ENCODE measurements around the gene MAP1B.
A peak's percentile ranks its signal among the peaks of the same experiment; 100 is the strongest.

The MAP1B gene

GRCh38 chr5:72096602-72097188 is 10.6 kb upstream of the MAP1B start:
- 72% methylated on average over 6 of the region's 6 CpGs for WGBS
- no peaks in the 10 kb centered on the region; the same call in 1 of the 2 replicates for H3K4me1 ChIP-seq (ENCODE audit: insufficient read depth, low read length)
- H3K36me3 ChIP-seq (ENCODE audit: insufficient read depth, low read length) = no peaks in the 10 kb centered on the region
- no peaks in the 10 kb centered on the region for H3K27me3 ChIP-seq (ENCODE audit: insufficient read depth, low read length)
- no peak overlapping the region for H3K9ac ChIP-seq (ENCODE audit: low read depth, low read length)
- H3K4me3 ChIP-seq (ENCODE audit: low read length) = no peak overlapping the region
- no peaks in the 10 kb centered on the region for H3K9me3 ChIP-seq (ENCODE audit: insufficient read depth, low read depth, low read length)
- no peak overlapping the region for H3K27ac ChIP-seq (ENCODE audit: low read depth, low read length)

- peaks cover 6% of the 10 kb centered on the region; the same call in 1 of the 2 replicates for H3K4me1 ChIP-seq (ENCODE audit: insufficient read depth, low read length)
- no peak overlapping the region for H3K27ac ChIP-seq (ENCODE audit: low read depth, low read length)
- no CpG with 5 or more reads among the region's 1 CpG for WGBS
- no peaks in the 10 kb centered on the region for H3K36me3 ChIP-seq (ENCODE audit: insufficient read depth, low read length)
- H3K9ac ChIP-seq (ENCODE audit: low read depth, low read length) = no peak overlapping the region
- no peaks in the 10 kb centered on the region for H3K27me3 ChIP-seq (ENCODE audit: insufficient read depth, low read length)
- H3K4me3 ChIP-seq (ENCODE audit: low read length) = no peak overlapping the region
- H3K9me3 ChIP-seq (ENCODE audit: insufficient read depth, low read depth, low read length) = peaks cover 5% of the 10 kb centered on the region; the same call in 1 of the 2 replicates
Observed at GRCh38 chr5:72101828-72102227, 5.4 kb upstream of the MAP1B start.

GRCh38 chr5:72106817-72107130 is 501 bp upstream of the MAP1B start:
- Histone ChIP-seq H3K27ac (ENCODE audit: low read depth, low read length) (peak overlapping the region; percentile 81), H3K4me3 (ENCODE audit: low read length) (peak overlapping the region; percentile 89), H3K4me1 (ENCODE audit: insufficient read depth, low read length) (peaks cover 28% of the 10 kb centered on the region), H3K9me3 (ENCODE audit: insufficient read depth, low read depth, low read length) (peaks cover 5% of the 10 kb centered on the region; the same call in 1 of the 2 replicates), H3K9ac (ENCODE audit: low read depth, low read length) (peak overlapping the region; percentile 67), H3K36me3 (ENCODE audit: insufficient read depth, low read length) (peaks cover 14% of the 10 kb centered on the region; the same call in 1 of the 2 replicates), H3K27me3 (ENCODE audit: insufficient read depth, low read length) (no peaks in the 10 kb centered on the region)
- WGBS = 9% methylated on average over 10 of the region's 11 CpGs

GRCh38 chr5:72107901-72108201 is 576 bp downstream of the MAP1B start:
- Histone ChIP-seq H3K4me1 (ENCODE audit: insufficient read depth, low read length) (peaks cover 38% of the 10 kb centered on the region), H3K9me3 (ENCODE audit: insufficient read depth, low read depth, low read length) (peaks cover 5% of the 10 kb centered on the region; the same call in 1 of the 2 replicates), H3K36me3 (ENCODE audit: insufficient read depth, low read length) (peaks cover 15% of the 10 kb centered on the region; the same call in 1 of the 2 replicates), H3K4me3 (ENCODE audit: low read length) (peak overlapping the region; percentile 89), H3K27ac (ENCODE audit: low read depth, low read length) (peak overlapping the region; percentile 85), H3K27me3 (ENCODE audit: insufficient read depth, low read length) (no peaks in the 10 kb centered on the region), H3K9ac (ENCODE audit: low read depth, low read length) (peak overlapping the region; percentile 80)
- WGBS = 0% methylated on average over 11 of the region's 11 CpGs

GRCh38 chr5:72108202-72109061 is 1.2 kb downstream of the MAP1B start:
- H3K4me1 ChIP-seq (ENCODE audit: insufficient read depth, low read length) = peaks cover 39% of the 10 kb centered on the region
- peak overlapping the region; percentile 85 for H3K27ac ChIP-seq (ENCODE audit: low read depth, low read length)
- H3K4me3 ChIP-seq (ENCODE audit: low read length) = peak overlapping the region; percentile 89
- peak overlapping the region; percentile 80 for H3K9ac ChIP-seq (ENCODE audit: low read depth, low read length)
- under 1% methylated on average over 71 of the region's 72 CpGs for WGBS
- no peaks in the 10 kb centered on the region for H3K27me3 ChIP-seq (ENCODE audit: insufficient read depth, low read length)
- peaks cover 20% of the 10 kb centered on the region; the same call in 1 of the 2 replicates for H3K36me3 ChIP-seq (ENCODE audit: insufficient read depth, low read length)
- peaks cover 5% of the 10 kb centered on the region; the same call in 1 of the 2 replicates for H3K9me3 ChIP-seq (ENCODE audit: insufficient read depth, low read depth, low read length)

GRCh38 chr5:72109062-72109411 is 1.8 kb downstream of the MAP1B start:
- peak overlapping the region; percentile 85; the same call in 1 of the 2 replicates for H3K27ac ChIP-seq (ENCODE audit: low read depth, low read length)
- 6% methylated on average over 2 of the region's 2 CpGs for WGBS
- H3K36me3 ChIP-seq (ENCODE audit: insufficient read depth, low read length) = peaks cover 26% of the 10 kb centered on the region; the same call in 1 of the 2 replicates
- H3K27me3 ChIP-seq (ENCODE audit: insufficient read depth, low read length) = no peaks in the 10 kb centered on the region
- 0 out of 2 replicates have a peak, but pooled peaks cover 3% of the 10 kb centered on the region for H3K9me3 ChIP-seq (ENCODE audit: insufficient read depth, low read depth, low read length)
- H3K9ac ChIP-seq (ENCODE audit: low read depth, low read length) = peak overlapping the region; percentile 80
- H3K4me3 ChIP-seq (ENCODE audit: low read length) = peak overlapping the region; percentile 89
- H3K4me1 ChIP-seq (ENCODE audit: insufficient read depth, low read length) = peaks cover 39% of the 10 kb centered on the region

GRCh38 chr5:72109625-72110024 is 2.4 kb downstream of the MAP1B start:
- peak overlapping the region; percentile 89 for H3K4me3 ChIP-seq (ENCODE audit: low read length)
- peaks cover 39% of the 10 kb centered on the region for H3K4me1 ChIP-seq (ENCODE audit: insufficient read depth, low read length)
- H3K9me3 ChIP-seq (ENCODE audit: insufficient read depth, low read depth, low read length) = no peaks in the 10 kb centered on the region
- H3K36me3 ChIP-seq (ENCODE audit: insufficient read depth, low read length) = peaks cover 32% of the 10 kb centered on the region; the same call in 1 of the 2 replicates
- WGBS = 55% methylated on average over 10 of the region's 10 CpGs
- H3K9ac ChIP-seq (ENCODE audit: low read depth, low read length) = no peak overlapping the region; the same call in 1 of the 2 replicates
- no peaks in the 10 kb centered on the region for H3K27me3 ChIP-seq (ENCODE audit: insufficient read depth, low read length)
- H3K27ac ChIP-seq (ENCODE audit: low read depth, low read length) = no peak overlapping the region

GRCh38 chr5:72110394-72111013 is 3.2 kb downstream of the MAP1B start:
- Histone ChIP-seq H3K9me3 (ENCODE audit: insufficient read depth, low read depth, low read length) (no peaks in the 10 kb centered on the region), H3K4me3 (ENCODE audit: low read length) (peak overlapping the region; percentile 89; the same call in 1 of the 2 replicates), H3K4me1 (ENCODE audit: insufficient read depth, low read length) (peaks cover 39% of the 10 kb centered on the region), H3K27me3 (ENCODE audit: insufficient read depth, low read length) (no peaks in the 10 kb centered on the region), H3K36me3 (ENCODE audit: insufficient read depth, low read length) (peaks cover 41% of the 10 kb centered on the region), H3K27ac (ENCODE audit: low read depth, low read length) (peak overlapping the region; percentile 22; the same call in 1 of the 2 replicates), H3K9ac (ENCODE audit: low read depth, low read length) (peak overlapping the region; percentile 14; the same call in 1 of the 2 replicates)
- WGBS = 85% methylated on average over 9 of the region's 9 CpGs

- H3K4me1 ChIP-seq (ENCODE audit: insufficient read depth, low read length) = peaks cover 32% of the 10 kb centered on the region
- no peak overlapping the region for H3K27ac ChIP-seq (ENCODE audit: low read depth, low read length)
- H3K9me3 ChIP-seq (ENCODE audit: insufficient read depth, low read depth, low read length) = no peaks in the 10 kb centered on the region
- WGBS = 85% methylated on average over 1 of the region's 1 CpG
- no peak overlapping the region for H3K9ac ChIP-seq (ENCODE audit: low read depth, low read length)
- H3K27me3 ChIP-seq (ENCODE audit: insufficient read depth, low read length) = no peaks in the 10 kb centered on the region
- no peak overlapping the region for H3K4me3 ChIP-seq (ENCODE audit: low read length)
- peaks cover 60% of the 10 kb centered on the region for H3K36me3 ChIP-seq (ENCODE audit: insufficient read depth, low read length)
Observed at GRCh38 chr5:72112389-72112788, 5.1 kb downstream of the MAP1B start.

GRCh38 chr5:72114629-72115028 is 7.4 kb downstream of the MAP1B start:
- H3K36me3 ChIP-seq (ENCODE audit: insufficient read depth, low read length) = peaks cover 82% of the 10 kb centered on the region
- peaks cover 25% of the 10 kb centered on the region for H3K4me1 ChIP-seq (ENCODE audit: insufficient read depth, low read length)
- WGBS = no CpG with 5 or more reads among the region's 2 CpGs
- H3K4me3 ChIP-seq (ENCODE audit: low read length) = no peak overlapping the region
- H3K27me3 ChIP-seq (ENCODE audit: insufficient read depth, low read length) = no peaks in the 10 kb centered on the region
- H3K9ac ChIP-seq (ENCODE audit: low read depth, low read length) = no peak overlapping the region
- H3K9me3 ChIP-seq (ENCODE audit: insufficient read depth, low read depth, low read length) = no peaks in the 10 kb centered on the region
- no peak overlapping the region for H3K27ac ChIP-seq (ENCODE audit: low read depth, low read length)

GRCh38 chr5:72115296-72115695 is 8.0 kb downstream of the MAP1B start:
- H3K9me3 ChIP-seq (ENCODE audit: insufficient read depth, low read depth, low read length) = no peaks in the 10 kb centered on the region
- no peaks in the 10 kb centered on the region for H3K27me3 ChIP-seq (ENCODE audit: insufficient read depth, low read length)
- H3K4me3 ChIP-seq (ENCODE audit: low read length) = no peak overlapping the region
- no peak overlapping the region for H3K27ac ChIP-seq (ENCODE audit: low read depth, low read length)
- H3K9ac ChIP-seq (ENCODE audit: low read depth, low read length) = no peak overlapping the region
- H3K36me3 ChIP-seq (ENCODE audit: insufficient read depth, low read length) = peaks cover 81% of the 10 kb centered on the region
- peaks cover 18% of the 10 kb centered on the region for H3K4me1 ChIP-seq (ENCODE audit: insufficient read depth, low read length)

Measured in HUES64 (cell line).